GM20431 (cell line): ENCODE measurements around the gene ATG10.
"Not testable (repeated sequence)": the region's sequence is repeated elsewhere in the genome, so short reads cannot be mapped to it uniquely, and the experiment has no call there.

ENCODE experiments used
- in situ Hi-C: fragments of 300-500 bp; cut with MseI, MboI; formaldehyde crosslinking; loops from one replicate; pipeline ENCODE4 v1.15.0; 2020; ENCODE audit warnings: low sequenced_read_pairs; ENCODE audit not compliant: unreplicated experiment

Gene ATG10

GRCh38 chr5:81971712-81972491 is at the start of gene ATG10:
TSS of gene ATG10 (plus strand) at chr5:81972023. CDS start at chr5:81987571, 15,548 bp downstream.
- in situ Hi-C loops = no loop called here

DNA sequence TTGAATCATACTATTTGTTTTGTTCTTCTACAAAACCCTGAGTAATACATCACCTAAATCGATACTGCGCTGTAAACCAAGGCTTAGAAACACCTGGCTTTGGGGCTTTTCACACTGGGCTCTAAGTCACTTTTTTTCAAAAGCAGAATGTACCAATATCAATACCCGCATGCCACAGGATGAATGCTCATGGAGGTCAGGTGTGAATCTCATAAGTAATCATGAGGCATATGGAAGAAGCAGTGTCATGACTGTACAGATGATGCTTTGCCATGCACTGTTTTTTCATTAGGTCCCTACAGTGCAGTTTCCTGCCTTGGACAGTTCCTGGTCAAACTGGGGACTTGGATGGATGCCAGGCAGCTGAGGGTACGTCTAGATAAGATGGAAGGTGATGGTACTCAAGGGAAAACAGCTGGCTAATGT is 49.0 kb upstream of the ATG10 start:
- in situ Hi-C loops = no loop called here

GRCh38 chr5:81924442-81924841 is 47.4 kb upstream of the ATG10 start:
- in situ Hi-C loops = no loop called here

- in situ Hi-C loops = no loop called here
These were observed 46.8 kb upstream of the ATG10 start for GRCh38 chr5:81925009-81925408.

GRCh38 chr5:81925981-81926380 is 45.8 kb upstream of the ATG10 start:
- in situ Hi-C loops = no loop called here

DNA sequence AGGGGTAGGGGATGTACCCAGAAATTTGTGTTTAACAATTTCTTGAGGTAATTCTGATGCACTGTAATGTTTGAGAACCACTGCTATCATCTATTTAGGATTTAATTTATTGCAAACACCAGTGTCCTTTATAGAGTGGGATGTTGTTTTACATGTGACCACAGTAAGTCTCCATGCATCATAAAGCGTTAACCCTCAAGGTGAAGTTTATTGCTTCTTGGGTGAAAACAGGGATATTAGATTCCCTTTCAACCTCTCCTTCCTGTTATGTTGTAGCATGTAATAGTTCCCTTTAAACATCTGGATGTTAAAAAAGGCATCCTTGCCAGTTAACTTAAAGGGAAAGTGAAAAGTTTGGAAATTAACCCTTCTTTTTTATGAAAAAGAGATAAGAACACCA is 35.8 kb upstream of the ATG10 start:
- in situ Hi-C loops = no loop called here

- in situ Hi-C loops = no loop called here
These were observed 35.1 kb upstream of the ATG10 start for GRCh38 chr5:81936750-81937149.

DNA sequence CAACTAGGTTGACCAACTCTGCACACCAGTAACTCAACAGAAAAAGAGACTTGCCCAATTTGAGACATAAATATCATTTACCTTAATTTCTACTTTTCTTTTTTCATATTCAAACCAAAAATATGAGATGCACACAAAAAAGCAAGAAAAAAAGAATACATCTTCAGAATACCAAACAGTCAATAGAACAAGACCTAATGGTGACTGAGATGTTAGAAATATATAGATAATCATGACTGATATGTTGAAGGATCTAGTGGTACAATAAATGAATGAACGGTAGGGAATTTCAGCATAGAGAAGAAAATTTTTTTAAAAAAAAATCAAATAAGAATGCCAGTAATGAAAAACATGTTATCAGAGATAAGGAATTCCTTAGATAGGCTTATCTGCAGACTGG is 29.1 kb upstream of the ATG10 start:
- in situ Hi-C loops = no loop called here

- in situ Hi-C loops = no loop called here
These were observed 23.5 kb upstream of the ATG10 start for GRCh38 chr5:81948349-81948748.

DNA sequence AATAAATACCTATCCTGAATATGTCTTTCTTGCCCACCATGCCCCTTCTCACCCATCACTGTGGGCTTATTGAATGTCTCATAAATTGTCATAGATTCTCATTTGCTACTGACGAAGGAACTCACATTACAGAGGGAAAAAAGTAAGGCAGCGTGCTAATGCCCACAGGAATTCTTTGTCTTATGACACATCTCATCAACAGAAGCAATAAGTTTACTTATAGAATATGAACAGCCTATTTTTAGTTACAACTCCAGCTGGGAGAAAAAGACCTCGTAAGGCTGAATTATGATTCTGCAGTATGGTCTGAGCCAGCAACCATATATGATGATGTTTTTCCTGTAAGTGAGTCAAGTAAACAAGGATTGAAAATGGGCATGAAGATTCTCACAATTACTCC is 22.4 kb upstream of the ATG10 start:
- in situ Hi-C loops = no loop called here

GRCh38 chr5:81950996-81951395 is 20.8 kb upstream of the ATG10 start:
- in situ Hi-C loops = no loop called here

- in situ Hi-C loops = not testable (repeated sequence)
These were observed 17.0 kb upstream of the ATG10 start for GRCh38 chr5:81954796-81955195.

- in situ Hi-C loops = not testable (repeated sequence)
These were observed 13.7 kb upstream of the ATG10 start for GRCh38 chr5:81958129-81958528.

DNA sequence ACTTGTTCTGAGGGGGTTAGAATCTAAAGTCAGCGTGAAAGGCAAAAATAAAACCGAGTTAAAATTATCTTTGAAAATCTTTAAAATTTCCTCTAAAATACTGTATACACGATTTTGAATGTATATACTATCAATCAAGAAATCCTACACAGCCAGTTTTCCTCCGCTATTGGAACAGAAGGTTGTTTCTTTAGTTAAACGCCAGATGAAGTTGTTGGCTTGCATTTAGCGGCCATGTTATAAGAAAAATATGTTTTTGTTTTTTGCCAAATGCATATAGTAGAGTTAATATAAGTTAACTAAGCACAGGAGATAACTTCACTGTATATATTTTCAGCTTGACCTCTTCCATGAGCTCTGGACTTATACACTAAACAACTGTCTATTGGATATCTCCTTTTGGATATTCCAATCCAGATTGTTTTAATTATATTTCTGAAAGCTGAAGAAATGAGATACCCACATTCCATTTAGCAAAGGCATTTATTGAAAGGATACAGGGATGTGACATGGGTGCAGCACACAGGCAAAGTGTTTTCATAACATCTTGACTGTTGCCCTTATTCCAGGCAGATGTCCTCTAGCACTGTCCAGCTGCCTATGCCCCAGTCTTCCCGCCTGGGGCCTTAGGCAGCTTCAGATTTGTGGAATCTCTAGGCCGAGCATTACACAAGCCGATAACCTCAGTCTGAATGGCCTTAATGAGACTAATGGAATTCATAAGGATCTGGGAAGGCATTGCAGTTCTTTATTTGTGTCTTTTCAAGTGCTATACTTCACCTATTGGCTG is 10.0 kb upstream of the ATG10 start:
- in situ Hi-C loops = no loop called here

DNA sequence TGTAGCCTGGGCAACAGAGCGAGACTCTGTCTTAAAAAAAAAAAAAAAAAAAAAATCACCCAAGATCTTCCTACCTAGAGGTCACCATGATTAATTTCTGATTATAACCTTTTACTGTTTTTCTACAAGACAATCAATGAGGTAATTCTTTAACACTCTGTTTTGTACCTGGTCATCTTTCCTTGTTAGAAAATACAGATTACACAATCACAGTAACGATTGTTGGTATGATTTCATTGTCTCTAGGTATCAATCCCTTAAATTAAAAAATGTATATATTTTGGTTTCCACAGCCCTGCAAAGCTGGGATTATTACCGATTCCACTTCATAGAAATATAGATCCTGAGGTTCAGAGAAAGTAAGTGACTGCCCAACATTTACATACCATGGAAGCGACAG is 8.3 kb upstream of the ATG10 start:
- in situ Hi-C loops = no loop called here

DNA sequence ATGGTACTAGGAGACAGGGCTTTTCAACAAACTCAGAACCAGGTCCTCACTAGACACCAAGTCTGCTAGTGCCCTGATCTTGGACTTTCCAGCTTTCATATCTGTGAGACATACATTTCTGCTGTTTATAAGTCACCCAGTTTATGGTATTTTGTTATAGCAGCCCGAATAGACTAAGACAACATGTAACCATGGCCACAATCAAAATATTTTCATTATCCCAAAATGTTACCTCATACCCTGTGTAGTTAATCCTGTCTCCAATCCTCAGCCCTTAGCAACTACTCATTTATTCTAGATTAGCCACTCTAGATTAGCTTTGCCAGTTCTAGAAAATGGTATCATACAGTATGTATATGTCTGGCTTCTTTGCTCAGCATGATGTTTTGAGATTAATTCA is 6.3 kb upstream of the ATG10 start:
- in situ Hi-C loops = no loop called here

- in situ Hi-C loops = no loop called here
These were observed 2.6 kb upstream of the ATG10 start for GRCh38 chr5:81969226-81969625.

GRCh38 chr5:81969912-81970311 is 1.9 kb upstream of the ATG10 start:
- in situ Hi-C loops = no loop called here

DNA sequence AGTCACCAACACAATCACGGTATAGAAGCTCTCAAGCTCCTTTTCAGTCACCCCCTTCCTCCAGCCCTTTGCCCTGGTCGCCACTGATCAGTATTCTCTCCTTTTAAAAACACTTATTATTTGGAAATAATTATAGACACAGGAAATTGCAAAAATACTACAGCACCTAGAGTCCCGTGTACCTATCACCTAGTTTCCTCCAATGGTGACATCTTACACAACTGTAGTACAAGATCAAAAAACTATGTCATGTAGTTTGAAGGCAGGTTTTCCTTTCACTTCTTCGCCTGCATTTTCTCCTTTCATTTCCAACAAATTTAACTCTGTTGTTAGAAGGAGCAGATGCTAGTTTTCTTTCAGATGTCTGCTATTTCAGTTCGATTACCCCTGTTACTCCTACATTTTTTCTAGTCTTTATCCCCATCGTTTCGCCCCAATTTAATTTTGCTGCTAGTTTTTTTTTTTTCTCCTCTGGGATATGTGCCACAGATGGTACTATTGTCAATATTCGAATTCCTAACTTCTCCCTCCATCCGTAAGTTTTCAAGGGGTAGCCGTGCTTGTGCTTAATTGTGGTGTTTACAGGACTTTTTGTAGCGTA is 612 bp upstream of the ATG10 start:
- in situ Hi-C loops = no loop called here

GRCh38 chr5:81972492-81972783 is 615 bp downstream of the ATG10 start:
- in situ Hi-C loops = no loop called here

DNA sequence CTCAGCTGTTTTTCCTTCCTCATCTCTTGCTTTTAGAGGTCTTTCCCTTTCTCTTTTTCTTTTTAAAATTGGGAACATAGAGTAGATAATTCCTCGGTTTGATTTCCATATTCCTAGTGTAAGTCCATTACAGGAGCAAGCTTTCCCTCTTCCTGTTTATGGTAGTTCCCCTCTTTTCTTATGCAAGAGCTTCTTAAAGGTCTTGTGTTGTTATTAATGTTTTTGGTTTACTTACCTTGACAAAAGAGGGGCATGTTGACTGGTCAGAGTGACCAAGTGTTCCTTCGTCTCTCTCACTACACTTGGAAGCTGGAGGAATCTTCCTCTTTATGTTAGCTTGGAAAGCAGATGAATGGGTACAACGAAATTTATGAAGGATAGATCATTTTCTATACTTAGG is 8.3 kb downstream of the ATG10 start:
- in situ Hi-C loops = no loop called here
